Measurements from ENCODE around the gene CACNA1A. TPM values are rescaled to one million over a fixed set of nuclear protein-coding genes. Genes with fewer than 3 reads are reported as not detected.

The CACNA1A gene
- total RNA-seq, 1 donor from 2014 or later: 0.47 TPM

DNA sequence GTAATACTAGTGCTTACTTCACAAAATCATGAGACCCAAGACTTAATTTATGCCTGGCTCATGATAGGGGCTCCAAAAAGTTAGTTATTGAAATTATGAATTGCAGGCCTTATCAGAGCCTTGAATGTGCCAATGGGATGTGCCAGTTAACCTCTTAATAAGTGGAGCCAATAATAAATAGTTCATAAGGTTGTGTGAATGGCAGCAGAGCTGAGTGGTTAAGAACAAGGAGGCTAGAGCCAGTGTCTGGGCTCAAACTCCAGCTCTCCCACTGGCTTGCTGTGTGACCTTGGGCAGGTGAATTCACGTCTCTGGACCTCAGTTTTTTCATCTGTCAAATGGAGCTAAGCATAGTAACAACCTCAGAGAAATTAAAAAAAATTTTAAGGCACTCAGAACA is 222.4 kb downstream of the CACNA1A start:
- Mint-ChIP-seq H3K27me3 (ENCODE audit: insufficient read depth) (peaks cover 8% of the 10 kb centered on the region), H3K9me3 (no peaks in the 10 kb centered on the region), H3K27ac (no peak overlapping the region), H3K36me3 (ENCODE audit: low read depth) (no peaks in the 10 kb centered on the region), H3K4me3 (no peak overlapping the region), H3K4me1 (ENCODE audit: low read depth) (no peaks in the 10 kb centered on the region)
- DNase-seq (ENCODE audit: low spot score): no peak
- intact Hi-C loops (cut with micrococcal nuclease): no loop called here

DNA sequence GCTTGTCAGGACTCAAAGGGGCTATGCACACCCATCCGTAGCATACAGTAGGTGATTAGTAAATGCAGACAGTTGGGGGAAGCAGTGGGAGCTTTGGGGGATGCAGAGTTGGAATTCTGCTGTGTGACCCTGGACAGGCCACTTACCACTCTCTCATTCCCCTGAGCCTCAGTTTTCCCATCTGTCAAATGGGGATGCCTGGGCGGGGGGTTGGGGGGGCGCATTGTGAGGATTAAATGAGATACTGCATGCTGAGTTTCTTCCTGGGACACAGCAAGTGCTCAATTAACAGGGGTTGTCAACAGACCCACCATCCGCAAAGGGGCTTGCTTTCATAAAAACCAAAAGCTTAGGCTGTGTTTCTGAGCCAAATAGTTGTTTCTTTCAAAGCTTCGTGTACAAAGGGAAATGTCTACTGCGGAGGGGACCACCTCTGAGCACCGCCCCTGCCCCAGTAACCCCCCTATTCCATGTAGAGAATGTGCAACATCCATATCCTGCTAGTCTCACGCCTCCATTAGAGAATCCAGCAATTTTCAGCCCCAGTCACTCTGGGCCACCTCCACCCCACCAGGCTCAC is 223.7 kb downstream of the CACNA1A start:
- H3K4me3 Mint-ChIP-seq: no peak overlapping the region
- H3K27ac Mint-ChIP-seq: no peak overlapping the region
- no peaks in the 10 kb centered on the region for H3K36me3 Mint-ChIP-seq (ENCODE audit: low read depth)
- no peaks in the 10 kb centered on the region for H3K9me3 Mint-ChIP-seq
- peaks cover 8% of the 10 kb centered on the region for H3K27me3 Mint-ChIP-seq (ENCODE audit: insufficient read depth)
- H3K4me1 Mint-ChIP-seq (ENCODE audit: low read depth): peaks cover 7% of the 10 kb centered on the region
- intact Hi-C loops (cut with micrococcal nuclease): no loop called here
- DNase-seq (ENCODE audit: low spot score): no peak

DNA sequence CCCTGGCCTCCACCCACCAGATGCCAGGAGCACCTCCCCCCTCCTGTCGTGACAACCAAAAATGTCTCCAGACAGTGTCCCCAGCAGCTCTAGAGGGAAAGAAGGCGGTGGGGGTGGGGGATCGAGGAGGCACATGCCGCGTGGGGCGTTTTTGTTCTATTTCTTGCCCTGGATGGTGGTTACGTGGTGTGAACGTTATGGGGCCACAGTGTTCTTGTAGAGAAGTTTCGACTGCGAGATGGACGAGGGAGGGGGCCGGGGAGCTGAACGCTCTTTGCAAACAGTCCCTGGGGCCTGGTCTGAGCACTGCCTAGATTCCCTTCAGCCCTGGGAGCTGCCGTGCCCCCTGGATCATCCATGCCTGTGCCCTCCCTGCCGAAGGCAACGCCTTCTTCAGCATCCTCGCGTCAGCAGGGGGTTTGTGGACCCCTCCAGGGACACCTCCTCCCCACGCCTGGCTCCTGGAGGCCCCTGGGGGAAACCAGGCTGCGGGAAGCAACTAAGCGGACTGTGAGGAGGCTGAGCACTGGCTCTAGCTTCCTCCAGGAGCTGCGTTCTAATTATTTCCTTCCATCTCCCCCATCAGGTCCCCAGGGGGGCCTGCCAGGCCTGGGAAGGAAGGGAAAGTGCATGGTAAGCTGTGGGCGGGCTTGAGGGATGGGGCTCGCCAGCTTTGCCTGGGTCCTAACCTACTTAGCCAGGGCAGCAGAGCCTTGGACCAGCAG is 224.6 kb downstream of the CACNA1A start:
- no peaks in the 10 kb centered on the region for H3K9me3 Mint-ChIP-seq
- no peak for DNase-seq (ENCODE audit: low spot score)
- no peak overlapping the region for H3K4me3 Mint-ChIP-seq
- H3K4me1 Mint-ChIP-seq (ENCODE audit: low read depth): peaks cover 16% of the 10 kb centered on the region
- no peaks in the 10 kb centered on the region for H3K36me3 Mint-ChIP-seq (ENCODE audit: low read depth)
- intact Hi-C loops (cut with micrococcal nuclease): no loop called here
- H3K27me3 Mint-ChIP-seq (ENCODE audit: insufficient read depth): peaks cover 8% of the 10 kb centered on the region
- no peak overlapping the region for H3K27ac Mint-ChIP-seq

DNA sequence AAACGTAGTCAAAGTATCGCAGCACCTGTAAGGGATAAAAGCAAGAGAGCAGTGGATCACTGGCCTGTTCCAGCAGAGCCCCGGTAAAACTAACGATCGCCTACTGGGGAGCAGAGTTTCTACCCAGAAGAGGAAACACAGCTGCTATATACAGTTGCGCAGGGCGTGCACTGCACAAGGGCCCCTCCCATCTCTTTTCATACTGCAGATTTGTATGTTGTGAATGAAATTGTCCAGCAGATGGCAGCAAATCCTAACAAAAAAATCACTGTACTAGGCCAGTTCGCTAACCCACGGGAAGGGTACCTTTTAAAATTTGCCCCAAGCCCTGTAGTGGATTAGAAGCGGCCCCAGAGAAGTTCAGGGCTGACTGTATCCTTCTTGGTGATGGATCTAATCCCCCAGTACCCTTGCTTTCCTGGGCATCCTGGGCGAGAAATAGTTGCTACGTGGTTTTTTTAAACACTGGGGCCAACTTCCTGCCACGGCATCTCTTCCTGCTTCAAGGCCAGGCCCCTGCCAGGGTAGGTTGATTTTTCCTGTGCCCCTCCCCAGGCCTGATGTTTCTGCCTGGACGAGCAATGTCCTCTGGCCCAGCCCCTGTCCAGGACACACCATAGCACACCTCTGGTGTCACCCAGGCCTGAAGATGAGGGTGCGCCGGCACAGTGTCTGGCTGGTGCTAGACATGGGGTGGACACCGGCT is 229.0 kb downstream of the CACNA1A start:
- H3K27me3 Mint-ChIP-seq (ENCODE audit: insufficient read depth): peaks cover 4% of the 10 kb centered on the region
- intact Hi-C loops (cut with micrococcal nuclease): loop anchor here (1.0 to 5.0 kb wide), 6 partner anchors 69 to 1209 kb away; no protein-coding TSS in a partner anchor
- no peak overlapping the region for H3K4me3 Mint-ChIP-seq
- peak; percentile 72 for DNase-seq (ENCODE audit: low spot score)
- peak overlapping the region; percentile 71 for H3K27ac Mint-ChIP-seq
- H3K4me1 Mint-ChIP-seq (ENCODE audit: low read depth): peaks cover 16% of the 10 kb centered on the region
- no peaks in the 10 kb centered on the region for H3K9me3 Mint-ChIP-seq
- H3K36me3 Mint-ChIP-seq (ENCODE audit: low read depth): no peaks in the 10 kb centered on the region

DNA sequence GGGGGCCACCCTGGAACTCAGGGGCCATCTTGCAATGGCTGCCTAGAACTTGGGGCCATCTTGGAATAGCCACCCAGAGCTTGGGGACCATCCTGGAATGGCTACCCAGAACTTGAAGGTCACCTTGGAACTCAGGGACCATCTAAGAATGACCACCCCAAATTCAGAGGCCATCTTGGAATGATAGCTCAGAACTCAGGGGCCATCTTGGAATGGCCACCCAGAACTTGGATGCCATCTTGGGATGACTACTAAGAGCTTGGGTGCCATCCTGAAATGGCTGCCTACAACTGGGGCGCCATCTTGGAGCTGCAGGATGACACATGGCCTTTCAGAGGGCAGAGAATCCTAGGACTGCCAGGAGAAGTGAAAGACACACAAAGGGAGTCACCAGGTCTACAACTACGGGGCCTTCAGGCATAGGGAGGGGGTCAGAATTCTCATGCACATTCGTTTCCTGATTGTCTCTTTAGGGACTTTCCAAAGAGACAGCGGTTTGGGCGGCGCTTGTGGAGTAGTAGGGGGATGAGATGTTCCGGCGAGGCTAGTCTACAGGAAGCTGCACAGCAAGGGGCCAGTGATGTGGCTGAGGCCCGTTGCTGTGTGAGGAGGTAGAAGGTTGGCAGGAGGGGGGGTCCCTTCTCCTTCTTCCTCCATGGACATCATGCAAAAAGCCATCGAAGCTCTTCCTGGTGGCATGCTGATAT is 231.1 kb downstream of the CACNA1A start:
- no peak overlapping the region for H3K4me3 Mint-ChIP-seq
- no peak overlapping the region for H3K27ac Mint-ChIP-seq
- no peaks in the 10 kb centered on the region for H3K36me3 Mint-ChIP-seq (ENCODE audit: low read depth)
- peaks cover 2% of the 10 kb centered on the region for H3K27me3 Mint-ChIP-seq (ENCODE audit: insufficient read depth)
- intact Hi-C loops (cut with micrococcal nuclease): loop anchor here (5.0 kb wide), 2 partner anchors 512 to 587 kb away; no protein-coding TSS in a partner anchor
- H3K4me1 Mint-ChIP-seq (ENCODE audit: low read depth): peaks cover 16% of the 10 kb centered on the region
- no peaks in the 10 kb centered on the region for H3K9me3 Mint-ChIP-seq
- DNase-seq (ENCODE audit: low spot score): no peak

DNA sequence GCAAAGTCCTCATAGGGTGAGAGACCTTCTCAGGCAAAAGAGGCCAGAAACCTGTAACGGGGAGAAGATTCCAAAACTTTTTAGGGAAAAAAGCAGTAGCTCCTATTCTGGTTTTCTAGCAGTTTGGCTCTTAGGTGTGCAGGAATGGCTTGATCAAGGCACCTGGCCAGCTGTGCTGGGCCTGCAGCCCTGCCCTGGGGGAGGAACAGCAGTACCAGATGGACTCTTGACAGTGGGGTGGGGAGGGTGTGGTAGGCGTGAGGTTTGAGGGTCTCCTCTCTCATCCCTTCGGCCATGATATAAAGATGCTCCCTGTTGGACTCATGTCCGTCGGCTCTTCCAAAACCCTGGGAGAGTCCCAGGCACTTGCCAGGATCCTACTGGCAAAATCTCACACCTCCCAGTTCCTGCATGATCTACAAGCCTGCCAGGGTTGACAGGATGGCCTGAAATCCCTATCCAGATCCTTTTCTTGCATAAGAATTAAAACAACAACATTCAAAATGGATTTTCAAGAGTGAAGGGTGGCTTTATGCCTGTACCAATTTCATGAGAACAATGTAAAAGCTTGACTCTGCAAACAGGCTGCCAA is 235.7 kb downstream of the CACNA1A start:
- Mint-ChIP-seq H3K4me1 (ENCODE audit: low read depth) (no peaks in the 10 kb centered on the region), H3K36me3 (ENCODE audit: low read depth) (no peaks in the 10 kb centered on the region), H3K27ac (no peak overlapping the region), H3K9me3 (no peaks in the 10 kb centered on the region), H3K27me3 (ENCODE audit: insufficient read depth) (peaks cover 2% of the 10 kb centered on the region), H3K4me3 (no peak overlapping the region)
- intact Hi-C loops (cut with micrococcal nuclease): no loop called here
- DNase-seq (ENCODE audit: low spot score): no peak

DNA sequence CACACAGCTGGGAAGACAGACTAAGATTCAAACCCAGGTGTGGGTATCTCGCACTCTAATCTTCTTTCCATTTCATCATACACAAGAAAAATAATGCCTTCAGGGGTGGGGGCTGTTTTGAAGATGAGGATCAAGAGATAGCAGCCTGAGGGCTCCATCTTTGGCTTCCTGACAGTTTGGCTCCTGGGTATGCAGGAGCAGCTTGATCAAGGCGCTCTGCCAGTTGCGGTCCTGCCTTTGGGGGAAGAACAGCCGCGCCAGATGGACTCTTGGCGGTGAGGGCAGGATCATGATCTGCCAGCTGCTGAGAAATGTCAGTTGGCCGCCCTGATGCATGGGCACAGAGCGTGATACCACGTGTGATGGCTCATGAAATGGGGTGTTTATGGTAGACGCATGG is 236.9 kb downstream of the CACNA1A start:
- Mint-ChIP-seq H3K27me3 (ENCODE audit: insufficient read depth) (peaks cover 6% of the 10 kb centered on the region), H3K4me1 (ENCODE audit: low read depth) (no peaks in the 10 kb centered on the region), H3K4me3 (no peak overlapping the region), H3K36me3 (ENCODE audit: low read depth) (no peaks in the 10 kb centered on the region), H3K9me3 (no peaks in the 10 kb centered on the region), H3K27ac (no peak overlapping the region)
- intact Hi-C loops (cut with micrococcal nuclease): no loop called here
- no peak for DNase-seq (ENCODE audit: low spot score)

DNA sequence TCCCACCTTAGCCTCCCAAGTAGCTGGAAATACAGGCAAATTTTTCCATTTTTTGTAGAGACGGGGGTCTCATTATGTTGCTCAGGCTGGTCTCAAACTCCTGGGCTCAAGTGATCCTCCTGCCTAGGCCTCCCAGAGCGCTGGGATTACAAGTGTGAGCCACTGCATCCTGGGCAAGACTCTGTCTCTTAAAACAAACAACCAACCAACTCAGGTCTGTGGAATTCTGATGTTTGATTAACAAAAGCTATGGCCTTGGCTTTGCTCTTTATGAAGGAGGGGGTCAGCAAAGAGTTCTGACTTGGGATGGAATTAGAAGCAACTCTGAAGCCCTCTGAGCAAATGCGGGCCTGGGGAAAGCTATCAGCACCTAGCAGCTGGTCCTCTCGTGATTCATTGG is 238.4 kb downstream of the CACNA1A start:
- Mint-ChIP-seq H3K36me3 (ENCODE audit: low read depth) (no peaks in the 10 kb centered on the region), H3K4me1 (ENCODE audit: low read depth) (no peaks in the 10 kb centered on the region), H3K27me3 (ENCODE audit: insufficient read depth) (peaks cover 4% of the 10 kb centered on the region), H3K4me3 (no peak overlapping the region), H3K27ac (no peak overlapping the region), H3K9me3 (no peaks in the 10 kb centered on the region)
- DNase-seq (ENCODE audit: low spot score): no peak
- intact Hi-C loops (cut with micrococcal nuclease): no loop called here

DNA sequence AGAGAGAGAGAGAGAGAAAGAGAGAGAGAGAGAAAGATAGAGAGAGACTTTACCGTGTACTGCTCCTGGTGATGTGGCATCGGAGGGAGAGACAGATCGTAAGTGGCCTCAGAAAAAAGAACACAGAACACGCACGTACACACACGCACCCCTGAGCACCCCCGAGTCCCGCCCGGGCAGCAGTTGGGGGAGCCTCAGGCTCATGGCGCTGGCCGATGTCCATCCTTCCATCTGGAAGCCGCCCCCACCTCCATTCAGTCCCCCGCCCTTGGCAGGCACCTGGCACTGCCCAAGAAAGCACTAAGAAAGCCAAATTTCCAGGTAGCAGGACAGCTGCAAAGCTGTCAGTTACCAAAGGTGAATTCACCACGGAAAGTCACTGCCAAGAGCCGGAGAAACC is 239.1 kb downstream of the CACNA1A start:
- Mint-ChIP-seq H3K9me3 (no peaks in the 10 kb centered on the region), H3K27ac (no peak overlapping the region), H3K4me1 (ENCODE audit: low read depth) (peaks cover 6% of the 10 kb centered on the region), H3K27me3 (ENCODE audit: insufficient read depth) (peaks cover 7% of the 10 kb centered on the region), H3K36me3 (ENCODE audit: low read depth) (no peaks in the 10 kb centered on the region), H3K4me3 (no peak overlapping the region)
- intact Hi-C loops (cut with micrococcal nuclease): no loop called here
- no peak for DNase-seq (ENCODE audit: low spot score)

DNA sequence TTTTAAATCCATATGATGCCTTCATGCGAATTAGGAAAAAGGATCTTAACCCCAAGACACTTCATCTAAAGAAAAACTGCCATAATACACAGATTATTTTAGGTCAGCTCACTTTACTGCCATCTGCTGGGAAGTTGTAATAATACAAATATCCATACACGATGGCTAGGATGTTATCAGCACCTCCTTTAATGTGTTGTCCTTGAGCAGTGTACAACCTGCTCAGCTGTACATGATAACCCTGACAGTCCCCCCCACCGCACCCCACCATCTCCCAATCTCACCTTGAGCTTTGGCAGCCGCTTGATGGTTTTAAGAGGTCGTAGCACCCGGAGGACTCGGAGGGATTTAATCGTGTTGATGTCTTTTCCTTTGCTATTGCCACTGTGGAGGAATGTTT is 243.8 kb downstream of the CACNA1A start:
- DNase-seq (ENCODE audit: low spot score): peak; percentile 8

DNA sequence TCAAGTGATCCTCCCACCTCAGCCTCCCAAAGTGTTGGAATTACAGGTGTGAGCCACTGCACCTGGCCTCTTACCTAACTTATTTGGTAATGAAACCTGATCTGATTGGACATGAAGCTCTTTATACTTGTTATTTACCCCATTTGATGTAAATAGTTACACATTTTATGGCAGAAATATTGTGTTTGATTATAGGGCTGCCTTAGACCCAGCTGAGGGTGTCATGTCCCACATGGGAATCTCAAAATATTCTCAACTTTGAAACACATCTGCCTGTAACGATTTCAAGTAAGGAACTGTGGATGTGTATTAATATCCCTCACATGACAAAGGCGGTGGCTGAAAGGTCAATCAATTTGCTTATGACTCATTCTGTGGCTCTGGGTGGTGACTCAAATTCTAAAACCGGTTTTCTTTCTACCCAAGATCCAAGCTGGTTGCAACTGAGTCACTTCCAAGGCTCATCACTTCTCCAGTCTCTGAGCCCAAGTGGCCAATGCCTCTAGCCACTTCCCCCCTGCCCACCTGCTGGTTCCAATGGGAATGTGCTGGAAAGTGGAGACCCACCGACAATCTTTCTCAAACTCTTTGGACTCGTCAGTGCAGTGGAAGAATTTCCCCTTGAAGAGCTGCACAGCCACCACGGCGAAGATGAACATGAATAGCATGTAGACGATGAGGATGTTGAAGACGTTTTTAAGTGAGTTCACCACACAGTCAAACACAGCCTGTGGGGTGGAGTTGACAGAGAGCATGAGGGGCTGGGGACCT is 245.2 kb downstream of the CACNA1A start:
- Mint-ChIP-seq H3K9me3 (peaks cover 8% of the 10 kb centered on the region), H3K27ac (peak overlapping the region; percentile 72), H3K27me3 (ENCODE audit: insufficient read depth) (peaks cover 23% of the 10 kb centered on the region), H3K36me3 (ENCODE audit: low read depth) (no peaks in the 10 kb centered on the region), H3K4me3 (no peak overlapping the region), H3K4me1 (ENCODE audit: low read depth) (peaks cover 17% of the 10 kb centered on the region)
- intact Hi-C loops (cut with micrococcal nuclease): loop anchor here (1.0 to 5.0 kb wide), 3 partner anchors 53 to 144 kb away; partner anchors contain the start of genes NACC1 and TRMT1
- no peak for DNase-seq (ENCODE audit: low spot score)

More for the DNA sequence above, 243.8 kb downstream of the CACNA1A start:
- H3K4me1 Mint-ChIP-seq (ENCODE audit: low read depth): peaks cover 17% of the 10 kb centered on the region
- intact Hi-C loops (cut with micrococcal nuclease): loop anchor here (1.0 to 5.0 kb wide), 4 partner anchors 68 to 284 kb away; partner anchors contain the start of genes NACC1 and TRMT1
- no peak overlapping the region for H3K27ac Mint-ChIP-seq
- no peaks in the 10 kb centered on the region for H3K36me3 Mint-ChIP-seq (ENCODE audit: low read depth)
- H3K4me3 Mint-ChIP-seq: no peak overlapping the region
- peaks cover under 1% of the 10 kb centered on the region for H3K9me3 Mint-ChIP-seq
- peaks cover 17% of the 10 kb centered on the region for H3K27me3 Mint-ChIP-seq (ENCODE audit: insufficient read depth)

DNA sequence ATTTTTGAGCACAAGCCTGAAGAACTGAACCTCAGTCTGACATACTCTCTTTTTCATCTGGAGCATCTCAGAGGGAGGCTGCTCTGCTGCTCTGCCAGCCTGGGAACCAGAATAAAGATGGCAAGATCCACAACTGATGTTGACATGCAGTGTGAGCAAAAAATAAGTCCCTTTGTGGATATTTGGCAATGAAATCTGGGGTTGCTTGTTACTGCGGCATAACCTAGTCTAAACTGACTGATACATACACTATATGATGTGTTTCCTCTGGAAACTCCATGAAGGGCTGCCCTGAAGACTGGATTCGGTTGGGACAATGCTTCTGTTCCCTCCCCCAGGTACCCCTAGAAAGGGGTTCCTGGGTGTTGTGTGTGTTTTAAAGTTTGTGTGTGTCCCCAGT is 249.4 kb downstream of the CACNA1A start:
- Mint-ChIP-seq H3K27ac (no peak overlapping the region), H3K9me3 (peaks cover 8% of the 10 kb centered on the region), H3K4me1 (ENCODE audit: low read depth) (peaks cover 11% of the 10 kb centered on the region), H3K4me3 (no peak overlapping the region), H3K27me3 (ENCODE audit: insufficient read depth) (peaks cover 20% of the 10 kb centered on the region), H3K36me3 (ENCODE audit: low read depth) (no peaks in the 10 kb centered on the region)
- DNase-seq (ENCODE audit: low spot score): no peak
- intact Hi-C loops (cut with micrococcal nuclease): no loop called here
